GM19395 (cell line): Measurements from ENCODE around the gene SUPT3H.
A peak's percentile ranks its signal among the peaks of the same experiment; 100 is the strongest.

Experiments used
- ATAC-seq: cut with Tn5 transposase; IDR thresholded peaks from one replicate; pipeline ENCODE4 v1.9.1; 2021; ENCODE audit warnings: mild to moderate bottlenecking, moderate library complexity; ENCODE audit not compliant: unreplicated experiment

SUPT3H gene

DNA sequence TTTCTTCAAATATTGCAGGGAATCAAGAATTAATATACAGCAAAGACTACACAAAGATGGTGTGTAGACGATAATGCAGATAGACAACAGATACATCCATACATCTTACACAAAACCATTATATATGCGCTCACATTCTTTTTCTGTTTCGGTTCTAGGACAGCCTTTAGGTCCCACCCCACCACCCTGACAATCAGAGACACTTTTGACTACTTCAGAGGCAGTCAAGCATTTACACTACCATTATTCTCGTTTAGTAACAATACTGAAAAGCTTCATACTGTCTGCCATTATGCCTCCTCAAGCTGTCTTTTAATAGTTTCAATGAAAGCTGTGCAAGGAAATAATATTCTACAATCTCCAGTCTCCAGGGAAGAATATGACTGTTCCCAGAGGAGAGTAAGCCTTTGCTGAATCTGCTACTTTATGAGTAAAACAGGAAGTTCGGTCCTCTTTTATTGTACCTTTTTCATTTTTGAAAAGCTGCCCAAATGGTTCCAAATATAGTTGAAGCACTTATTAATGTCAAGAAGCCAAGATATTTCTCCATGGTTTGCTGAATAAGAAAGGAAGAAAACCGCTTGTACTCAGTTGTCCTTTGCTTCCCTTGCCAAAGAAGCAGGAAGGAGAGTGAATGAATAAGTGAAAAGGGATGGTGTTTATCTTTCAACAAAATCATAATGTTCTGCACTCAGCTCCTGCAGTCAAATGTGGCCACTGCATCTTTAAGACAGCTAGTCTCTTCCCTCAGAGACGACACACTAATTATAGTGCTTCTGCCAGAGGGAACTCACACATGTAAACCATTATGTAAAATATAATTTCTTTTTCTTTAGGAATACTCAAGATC lies 521.9 kb downstream of the SUPT3H start:
- ATAC-seq: no peak

DNA sequence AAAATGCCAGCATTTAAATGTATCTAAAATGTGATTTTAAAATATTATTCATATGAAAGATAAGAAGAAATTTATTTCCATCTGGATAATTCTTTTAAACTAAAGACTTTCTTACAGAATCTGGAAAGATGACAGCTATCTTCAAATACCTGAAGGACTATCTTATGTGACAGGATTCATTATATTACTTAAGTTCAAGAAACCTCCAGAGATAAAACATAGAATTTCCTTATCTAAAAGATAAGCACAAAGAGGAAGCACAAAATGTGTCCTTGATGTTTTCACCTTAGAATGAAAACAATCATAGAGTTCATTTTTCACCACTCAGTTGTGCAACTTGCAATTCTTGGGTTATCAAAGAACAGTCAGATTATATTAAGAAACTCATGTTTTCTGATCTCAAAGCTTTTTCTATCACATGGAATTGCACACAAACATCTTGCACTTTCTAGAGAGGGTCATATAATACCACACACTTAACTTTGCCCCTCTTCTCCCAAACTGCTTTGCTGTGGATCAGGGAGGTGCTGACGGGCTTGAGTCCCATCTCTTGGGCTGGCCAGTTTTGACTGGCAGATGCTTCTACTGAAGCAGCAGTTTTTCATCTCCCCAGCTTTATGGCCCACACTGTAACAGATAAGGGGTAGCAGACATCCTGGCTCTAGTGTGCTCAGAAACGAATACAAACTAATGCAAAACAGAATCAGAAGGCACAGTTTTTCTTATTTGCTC lies 522.9 kb downstream of the SUPT3H start:
- ATAC-seq: no peak

DNA sequence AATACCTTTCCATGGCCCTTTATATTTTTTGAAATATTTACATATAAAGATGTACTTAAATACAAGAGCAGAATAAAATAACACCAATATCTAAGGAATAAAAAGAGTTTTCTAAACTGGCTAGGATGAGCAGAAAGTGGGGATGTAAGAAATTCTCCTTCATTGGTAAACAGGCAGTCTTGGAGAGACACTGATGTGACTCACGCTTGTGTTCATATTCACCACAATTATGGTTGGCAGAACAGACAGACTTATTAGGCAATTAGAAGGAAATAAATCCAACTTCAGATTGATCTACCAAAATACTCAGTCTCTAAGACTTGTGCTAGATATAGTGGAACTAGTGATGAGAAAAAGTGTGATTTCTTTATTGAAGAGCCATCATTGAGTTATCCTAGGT lies 526.6 kb downstream of the SUPT3H start:
- no peak for ATAC-seq

DNA sequence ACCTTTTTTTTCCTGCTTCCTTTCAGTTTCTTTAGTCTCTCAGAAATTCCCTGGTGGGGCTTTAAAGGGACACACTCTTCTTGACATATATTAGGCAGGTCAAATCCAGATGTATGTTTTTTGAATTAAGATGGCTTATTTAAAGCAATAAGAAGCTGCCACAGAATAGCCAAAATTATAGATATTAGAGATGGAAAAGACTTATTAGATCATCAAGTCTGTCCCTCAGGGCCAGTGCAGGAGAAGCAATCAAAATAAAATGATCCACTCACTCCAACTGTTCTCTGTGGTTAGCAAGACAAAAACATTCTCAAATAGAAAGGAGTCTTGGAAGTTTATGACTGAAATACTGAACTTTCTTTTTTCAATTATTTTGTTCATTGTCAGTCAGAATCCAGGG lies 527.4 kb downstream of the SUPT3H start:
- no peak for ATAC-seq

DNA sequence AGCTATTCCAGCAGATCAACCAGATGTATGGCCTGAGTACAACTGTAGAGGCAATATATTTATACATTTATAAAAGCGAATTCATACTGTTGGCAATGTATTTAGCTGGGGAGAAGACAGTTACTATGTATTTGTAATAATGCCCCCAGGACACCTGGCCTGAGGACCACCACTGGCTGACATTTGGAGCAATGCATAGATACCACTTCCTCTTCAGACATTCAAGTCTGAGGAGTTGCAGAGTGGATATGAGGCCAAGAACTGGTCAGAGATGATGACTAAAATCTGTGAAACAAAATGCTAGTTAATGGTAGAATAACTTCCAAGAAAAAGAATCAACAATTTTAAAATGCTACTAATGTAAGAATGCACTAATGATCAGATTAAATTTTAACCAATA lies 527.9 kb downstream of the SUPT3H start:
- no peak for ATAC-seq

DNA sequence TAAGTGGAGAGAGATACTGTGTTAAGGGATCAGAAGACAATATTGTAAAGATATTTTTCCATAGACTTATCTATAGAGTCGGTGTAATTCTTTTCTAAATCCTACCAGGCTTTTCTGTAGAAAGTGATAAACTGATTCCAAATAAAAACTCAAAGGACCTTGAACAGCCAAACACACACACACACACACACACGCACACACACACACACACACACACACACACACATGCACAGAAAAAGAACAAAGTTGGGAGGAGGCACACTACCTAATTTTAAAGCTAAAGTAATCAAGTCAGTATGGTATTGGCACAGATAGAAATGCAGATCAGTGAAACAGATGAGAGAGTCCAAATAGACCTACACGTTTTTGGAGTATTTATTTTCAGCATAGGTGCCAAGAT lies 534.0 kb downstream of the SUPT3H start:
- no peak for ATAC-seq

DNA sequence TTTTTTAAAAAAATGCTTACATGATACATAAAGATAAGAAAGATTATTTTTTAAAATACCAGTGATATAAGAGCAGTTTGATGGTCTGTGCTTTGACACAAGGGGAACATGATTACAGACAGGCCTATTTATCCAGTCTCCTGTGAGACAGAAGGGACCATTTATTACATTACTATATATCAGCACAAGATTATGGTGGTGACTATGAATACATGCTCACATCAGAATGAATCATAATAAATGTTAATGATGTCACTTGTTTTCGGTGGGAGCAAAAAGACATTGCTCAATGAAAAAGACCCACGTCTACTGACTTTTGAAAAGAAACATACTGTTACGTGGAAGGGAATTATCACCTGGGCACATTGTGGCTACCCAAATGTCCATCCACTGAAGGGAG lies 535.1 kb downstream of the SUPT3H start:
- ATAC-seq: no peak

DNA sequence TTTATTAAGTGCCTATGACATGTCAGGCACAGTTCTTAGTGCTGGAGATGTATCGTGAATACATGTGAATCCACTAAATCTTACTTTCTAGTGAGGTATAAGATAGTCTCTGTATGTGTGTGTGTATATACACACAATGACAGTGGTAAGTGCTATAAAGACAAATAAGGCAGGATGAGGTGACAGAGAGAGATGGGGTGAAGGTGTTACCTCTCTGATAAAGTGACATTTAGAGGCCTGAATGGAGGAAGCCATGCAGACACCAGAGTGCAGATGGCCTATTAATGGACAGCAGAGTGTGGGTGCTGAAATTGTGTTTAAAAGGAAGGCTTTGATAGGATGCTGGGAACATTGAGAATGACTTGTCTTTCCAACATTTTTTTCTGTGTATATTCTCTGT lies 535.9 kb downstream of the SUPT3H start:
- no peak for ATAC-seq

DNA sequence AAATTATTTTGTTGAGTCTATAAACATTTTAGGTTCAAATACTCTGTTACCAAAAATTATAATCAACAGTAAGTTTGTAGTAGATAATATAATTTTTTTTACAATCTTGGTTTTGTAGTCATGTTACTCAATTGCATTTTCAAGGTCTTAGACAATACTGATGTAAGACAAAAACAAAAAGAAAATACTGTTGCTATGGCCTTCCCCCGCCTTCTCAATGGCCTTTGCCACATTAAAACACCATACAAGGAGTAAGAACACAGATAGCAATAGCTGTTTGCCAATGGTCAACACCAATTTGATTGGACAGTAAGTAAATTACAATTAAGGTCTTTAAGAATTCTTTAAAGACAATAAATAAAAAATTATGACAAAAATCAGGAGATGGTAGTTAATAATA lies 540.0 kb downstream of the SUPT3H start:
- no peak for ATAC-seq

DNA sequence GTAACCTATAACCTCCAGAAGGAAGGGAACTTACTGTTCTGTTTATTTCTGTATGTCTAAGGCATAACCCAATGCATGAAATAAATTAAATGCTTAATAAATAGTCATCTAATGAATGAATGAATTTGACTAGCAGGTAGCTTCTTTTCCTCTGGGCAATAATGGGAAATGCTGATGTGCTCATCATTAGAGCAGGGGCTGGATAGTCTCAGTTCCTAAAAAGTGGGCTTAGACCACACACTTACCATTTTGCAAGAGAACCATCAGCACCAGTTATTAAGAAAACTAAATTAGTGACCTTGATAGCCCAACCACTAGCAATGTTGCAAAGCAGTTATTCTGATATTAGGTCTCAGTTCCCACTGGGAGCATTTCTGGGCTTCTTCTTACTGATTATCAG lies 540.5 kb downstream of the SUPT3H start:
- ATAC-seq: no peak

DNA sequence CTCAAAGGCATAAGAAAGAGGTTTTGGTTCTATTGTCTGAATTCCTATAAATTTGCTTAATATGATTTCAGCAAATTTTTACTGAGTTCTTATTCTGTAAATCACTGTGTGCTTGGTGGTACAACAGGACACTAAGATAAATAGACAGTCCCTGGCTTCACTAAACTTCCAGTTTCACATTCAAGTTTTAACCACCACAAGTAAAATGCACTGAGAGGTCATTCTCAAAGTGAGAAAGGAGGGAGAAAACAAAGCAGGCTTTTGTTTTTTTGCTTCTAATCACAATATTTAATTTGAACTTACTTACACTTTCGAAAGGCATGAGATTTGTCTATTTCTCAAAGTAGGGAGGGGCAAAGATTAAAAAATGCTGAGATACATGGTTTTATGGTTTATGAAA lies 544.5 kb downstream of the SUPT3H start:
- ATAC-seq: peak; percentile 83

DNA sequence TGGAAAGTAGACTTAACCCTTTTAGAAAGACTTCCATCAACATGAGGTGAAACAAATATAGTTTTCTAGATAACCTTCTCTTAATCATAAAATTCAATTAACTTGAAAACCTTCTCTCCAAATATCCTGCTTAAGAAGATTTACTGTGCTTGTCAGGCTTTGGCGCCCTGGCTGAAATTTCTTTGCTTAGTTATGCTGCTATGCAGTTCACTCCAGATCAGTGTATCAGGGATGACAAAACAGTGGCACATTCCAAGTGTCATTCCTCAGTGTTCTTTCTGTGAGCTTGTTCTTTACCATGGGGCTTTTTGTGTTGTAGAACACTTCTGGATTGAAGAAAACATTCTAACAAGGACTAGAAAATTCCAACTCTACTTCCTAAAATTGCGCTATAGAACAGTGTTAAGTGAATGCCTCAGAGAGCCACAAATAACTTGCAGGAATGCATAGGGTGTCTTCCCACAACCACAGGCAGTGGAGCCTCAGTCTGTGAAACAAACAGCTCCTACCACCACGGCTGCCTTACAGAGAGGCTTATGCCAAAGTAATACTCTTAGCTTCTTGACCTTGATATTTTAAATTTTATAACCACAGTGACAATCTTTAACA lies 546.6 kb downstream of the SUPT3H start:
- ATAC-seq: no peak

DNA sequence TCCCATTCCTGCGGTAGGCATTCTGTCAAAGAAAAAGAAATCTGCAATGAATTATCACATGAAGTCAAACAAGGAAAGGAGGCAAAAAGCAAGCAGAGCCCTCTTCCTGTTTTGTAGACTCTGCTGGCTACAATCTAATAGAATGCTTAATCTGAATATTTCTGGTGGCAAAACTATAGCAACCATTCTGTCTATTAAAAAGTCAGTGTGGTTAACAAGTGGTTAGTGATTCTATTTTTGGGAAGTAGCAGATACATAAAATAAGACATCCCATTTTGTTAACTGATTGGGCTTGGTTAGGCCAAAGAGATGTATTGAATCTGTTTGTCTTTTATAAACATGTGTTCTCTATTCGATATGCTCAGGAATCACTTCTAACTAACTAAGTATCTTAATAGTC lies 547.9 kb downstream of the SUPT3H start:
- peak; percentile 55 for ATAC-seq

DNA sequence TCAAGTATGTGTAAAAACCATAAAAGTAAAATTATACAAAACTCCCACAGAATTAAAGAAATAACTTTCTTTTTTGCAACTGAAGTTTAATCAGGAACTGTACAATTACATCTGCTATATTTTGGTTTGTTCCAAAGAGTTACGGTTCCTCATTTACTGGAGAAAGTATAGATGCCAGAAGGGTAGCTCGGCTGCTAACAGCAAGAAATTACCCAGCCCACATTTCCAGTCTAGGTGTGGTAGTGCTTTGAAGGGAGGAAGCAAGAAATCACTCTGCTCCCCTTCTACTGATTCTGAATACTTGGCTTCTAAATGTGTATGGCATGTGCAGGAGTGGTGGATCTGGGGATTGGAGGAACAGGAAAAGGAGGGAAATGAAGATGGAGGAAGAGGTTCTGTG lies 549.0 kb downstream of the SUPT3H start:
- ATAC-seq: no peak

DNA sequence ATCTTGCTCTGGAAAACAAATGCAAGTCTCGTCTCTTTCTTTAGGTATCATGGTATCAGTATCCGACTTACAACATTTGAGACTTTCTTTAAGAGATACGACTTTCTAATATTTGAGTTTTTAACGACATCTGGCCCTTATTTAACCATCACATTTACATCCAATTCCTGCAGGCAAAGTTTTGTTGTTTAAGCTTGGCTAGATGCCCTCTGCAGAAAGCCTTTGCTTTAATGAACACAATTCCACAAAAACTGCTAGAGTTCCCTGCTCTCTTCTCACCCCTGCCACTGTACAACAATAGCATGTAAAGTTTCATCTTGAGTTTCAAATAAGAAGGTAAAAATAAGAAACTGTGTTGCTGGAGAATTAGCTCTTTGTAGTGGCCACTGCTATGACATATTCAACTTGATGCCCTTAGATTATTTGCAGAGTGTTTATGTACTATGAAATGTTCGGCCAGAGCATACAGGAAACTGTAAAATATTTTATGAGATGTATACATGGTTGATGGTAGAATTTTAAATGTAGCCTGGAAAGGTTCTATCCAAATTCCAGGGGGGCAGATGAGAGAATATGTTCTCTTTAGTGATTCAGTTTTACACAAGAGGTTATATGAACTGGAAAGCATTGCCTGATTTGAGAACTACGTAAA lies 551.6 kb downstream of the SUPT3H start:
- ATAC-seq: no peak

DNA sequence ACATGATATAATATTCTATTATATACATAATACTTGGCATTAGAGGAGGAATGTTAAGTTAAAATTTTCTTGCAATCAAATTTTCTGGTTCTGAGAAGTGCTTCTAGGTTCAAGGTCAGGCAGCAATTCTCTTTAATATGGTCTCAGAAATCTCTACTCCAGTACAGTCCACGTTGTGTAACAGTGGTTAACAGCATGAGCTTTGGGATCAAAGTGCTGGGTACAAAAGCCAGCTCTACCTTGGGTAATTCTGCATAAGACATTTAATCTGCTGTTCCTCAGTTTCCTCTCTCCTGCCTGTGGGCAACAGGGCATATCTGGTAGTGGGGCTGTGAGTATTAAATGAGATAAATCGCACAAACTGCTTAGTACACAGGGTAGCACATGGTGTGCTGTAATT lies 552.5 kb downstream of the SUPT3H start:
- ATAC-seq: no peak

DNA sequence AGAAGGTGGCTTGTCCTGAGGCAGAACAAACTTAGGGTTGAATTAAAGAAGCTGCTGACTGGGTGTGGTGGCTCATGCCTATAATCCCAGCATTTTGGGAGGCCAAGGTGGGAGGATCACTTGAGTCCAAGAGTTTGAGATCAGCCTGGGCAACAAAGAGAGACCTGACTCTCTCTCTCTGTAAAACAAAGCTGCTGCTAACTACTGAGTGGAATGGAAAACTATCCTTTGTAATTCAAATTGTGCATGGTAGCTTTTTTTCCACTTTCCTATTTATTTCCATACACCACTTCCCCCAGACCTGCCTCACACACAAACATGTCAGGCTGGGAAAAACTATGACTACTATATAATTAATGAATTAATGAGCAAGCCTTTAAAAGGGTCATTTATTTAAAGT lies 553.2 kb downstream of the SUPT3H start:
- ATAC-seq: no peak

DNA sequence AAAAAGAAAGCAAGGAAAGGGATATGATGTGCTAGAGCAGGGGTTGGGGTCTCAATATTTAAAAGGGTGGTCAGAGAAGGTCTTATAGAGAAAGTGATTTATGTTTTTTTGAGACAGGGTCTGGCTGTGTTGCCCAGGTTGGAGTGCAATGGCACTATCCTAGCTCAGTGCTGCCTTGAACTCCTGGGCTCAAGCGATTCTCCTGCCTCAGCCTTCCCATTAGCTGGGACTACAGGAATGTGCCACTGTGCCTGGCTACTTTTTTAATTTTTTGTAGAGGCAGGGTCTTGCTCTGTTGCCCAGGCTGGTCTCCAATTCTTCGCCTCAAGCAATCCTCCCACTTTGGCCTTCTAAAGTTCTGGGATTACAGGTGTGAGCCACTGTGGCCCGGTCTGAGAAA lies 557.0 kb downstream of the SUPT3H start:
- ATAC-seq: no peak

DNA sequence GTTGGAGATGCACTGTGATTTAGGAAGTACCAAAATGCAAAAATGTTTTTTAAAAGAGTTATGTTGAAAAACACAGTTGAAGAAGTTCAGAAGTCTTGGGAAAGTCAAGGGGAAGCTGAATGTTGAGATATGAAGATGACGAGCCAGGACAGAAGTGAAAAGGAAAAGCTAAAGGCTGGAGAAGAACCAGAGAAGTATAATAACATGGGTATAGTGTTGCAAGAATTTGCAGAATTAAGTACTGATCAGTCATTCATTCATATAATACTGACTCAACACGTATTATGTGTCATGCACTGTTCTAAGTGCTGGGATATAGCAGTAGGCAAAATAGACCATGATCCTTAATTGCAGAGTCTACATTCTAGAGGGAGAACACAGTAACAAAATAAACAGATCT lies 557.4 kb downstream of the SUPT3H start:
- no peak for ATAC-seq

DNA sequence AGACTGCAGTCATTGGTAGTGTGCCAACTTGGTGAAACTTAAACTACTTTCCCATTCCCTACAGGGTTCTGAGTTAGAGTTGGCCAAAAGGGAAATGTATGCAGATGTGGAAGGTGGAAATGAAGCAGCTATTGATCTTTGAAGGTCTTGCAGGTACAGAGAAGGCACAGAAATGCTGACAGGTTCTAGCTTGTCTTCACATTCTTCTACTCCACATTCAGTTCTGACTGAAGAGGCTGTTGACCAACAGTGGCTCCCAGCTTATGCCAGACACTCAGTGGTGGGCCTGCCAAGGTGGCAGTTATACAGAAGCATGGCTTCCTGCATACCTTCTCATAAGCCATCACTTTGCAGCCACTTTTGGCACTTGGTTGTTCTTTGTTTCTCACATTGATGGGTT lies 566.3 kb downstream of the SUPT3H start:
- no peak for ATAC-seq

DNA sequence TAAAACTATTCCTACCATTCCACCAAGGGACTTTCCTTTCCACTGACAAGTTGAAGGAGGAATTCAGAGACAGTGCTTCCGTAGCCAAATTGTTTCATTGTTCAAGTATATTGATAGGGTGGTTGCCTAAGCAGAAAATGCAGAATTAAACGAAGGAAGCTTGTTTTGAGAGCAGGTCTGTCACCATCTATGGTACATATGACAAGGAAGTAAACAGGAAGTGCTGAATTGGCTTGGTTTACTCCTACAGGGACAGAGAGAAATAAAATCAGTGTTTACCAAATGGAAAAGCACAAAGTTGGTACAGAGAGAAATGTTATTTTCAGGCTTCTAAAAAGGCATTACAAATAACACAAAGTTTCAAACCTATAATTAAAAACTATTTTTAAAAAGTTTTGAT lies 568.5 kb downstream of the SUPT3H start:
- no peak for ATAC-seq

DNA sequence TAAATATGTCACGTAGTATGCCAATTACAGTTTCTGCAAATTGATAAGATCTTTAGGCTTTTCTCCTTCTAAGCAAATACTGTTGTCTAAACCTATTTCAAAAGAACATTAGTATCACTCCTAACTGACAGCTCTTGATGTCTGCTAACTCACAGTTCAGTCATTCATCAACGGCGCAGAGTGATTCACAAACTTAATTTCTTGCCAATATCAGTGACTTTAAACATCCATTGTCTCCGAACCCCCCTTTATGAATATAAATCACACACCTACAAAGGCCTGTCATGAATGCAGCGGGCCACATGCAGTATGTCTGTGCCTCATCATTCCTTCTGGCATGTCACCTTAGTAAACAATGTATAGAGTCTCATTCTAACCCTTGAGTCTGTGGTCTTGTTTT lies 569.6 kb downstream of the SUPT3H start:
- no peak for ATAC-seq
